Pons (tissue), 1 donor: ENCODE measurements around the gene AIRE.

ENCODE experiments used
- DNase-seq: peaks from one replicate; pipeline ENCODE4 v3.0.0-alpha.2; 2016; ENCODE audit warnings: low spot score

Gene AIRE

DNA sequence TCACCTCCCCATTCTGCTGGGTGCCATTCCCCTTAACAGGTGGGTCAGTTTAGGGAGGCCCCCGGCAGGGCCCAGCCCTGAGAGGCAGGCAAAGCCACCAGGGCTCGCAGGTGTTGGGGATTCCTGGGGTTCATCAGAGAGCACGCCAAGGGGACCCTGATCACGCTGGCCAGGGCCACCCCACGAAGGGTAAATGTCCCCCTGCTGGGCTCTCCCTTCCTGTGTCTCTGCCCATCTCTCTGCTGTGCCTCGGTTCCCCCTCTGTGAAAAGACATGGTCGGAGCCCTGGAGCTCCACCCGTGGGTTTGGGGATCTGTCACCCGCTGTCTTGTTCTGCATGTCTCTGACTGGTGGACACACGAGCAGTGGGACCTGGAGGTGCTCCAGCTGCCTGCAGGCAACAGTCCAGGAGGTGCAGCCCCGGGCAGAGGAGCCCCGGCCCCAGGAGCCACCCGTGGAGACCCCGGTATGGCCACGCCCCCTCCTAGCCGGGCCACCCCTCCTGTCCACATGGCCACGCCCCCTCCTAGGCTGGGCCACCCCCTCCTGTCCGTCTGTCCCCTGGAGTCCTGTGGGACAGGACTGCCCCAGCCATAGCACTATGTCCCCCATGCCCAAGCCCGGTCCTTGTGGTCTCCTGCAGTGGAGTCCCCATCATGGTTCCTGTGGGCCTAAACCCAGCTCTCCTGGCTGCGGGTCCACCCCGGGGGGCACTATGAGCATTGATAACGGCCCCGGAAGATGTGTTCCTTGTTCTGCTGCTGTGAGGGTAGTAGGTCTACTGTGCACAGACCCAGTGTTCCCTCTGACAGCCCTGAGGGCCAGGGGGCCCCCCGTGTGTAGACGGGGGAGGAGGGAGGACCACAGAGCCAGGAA lies 6.5 kb downstream of the AIRE start:
- DNase-seq, result no peak

DNA sequence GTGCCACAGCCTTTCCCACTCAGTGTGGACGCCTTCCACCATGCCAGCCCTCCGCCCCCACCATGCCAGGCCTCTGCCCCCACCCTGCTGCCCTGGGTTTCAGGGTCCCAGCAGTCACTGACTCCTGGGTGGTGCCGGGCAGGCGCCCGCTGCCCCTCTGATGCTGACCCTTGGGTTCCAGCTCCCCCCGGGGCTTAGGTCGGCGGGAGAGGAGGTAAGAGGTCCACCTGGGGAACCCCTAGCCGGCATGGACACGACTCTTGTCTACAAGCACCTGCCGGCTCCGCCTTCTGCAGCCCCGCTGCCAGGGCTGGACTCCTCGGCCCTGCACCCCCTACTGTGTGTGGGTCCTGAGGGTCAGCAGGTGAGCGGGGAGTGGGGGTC lies 7.1 kb downstream of the AIRE start:
- DNase-seq, result no peak

DNA sequence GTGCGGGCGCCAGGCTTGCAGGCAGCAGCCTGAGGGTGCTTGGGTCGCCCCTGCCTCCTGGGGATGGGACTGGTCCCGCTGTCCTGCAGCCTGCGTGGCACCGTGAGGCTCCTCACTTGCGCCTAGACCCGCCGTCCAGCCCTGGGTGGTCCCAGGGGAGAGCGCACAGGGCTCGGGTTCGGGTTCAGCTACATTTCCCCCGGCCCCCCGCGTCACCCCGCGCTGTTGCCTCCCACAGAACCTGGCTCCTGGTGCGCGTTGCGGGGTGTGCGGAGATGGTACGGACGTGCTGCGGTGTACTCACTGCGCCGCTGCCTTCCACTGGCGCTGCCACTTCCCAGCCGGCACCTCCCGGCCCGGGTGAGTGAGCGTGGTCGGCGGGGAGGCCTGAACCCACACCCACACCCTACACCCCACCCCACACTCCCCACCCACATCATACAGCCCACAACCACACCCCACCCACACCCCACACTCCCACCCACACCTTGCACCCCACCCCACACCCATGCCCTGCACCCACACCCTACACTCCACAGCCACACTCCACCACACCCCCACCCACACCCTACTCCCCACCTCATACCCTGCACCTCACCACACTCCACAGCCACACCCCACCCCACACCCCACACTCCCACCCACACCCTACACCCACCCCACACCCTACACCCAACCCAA lies 8.0 kb downstream of the AIRE start:
- DNase-seq, result no peak

DNA sequence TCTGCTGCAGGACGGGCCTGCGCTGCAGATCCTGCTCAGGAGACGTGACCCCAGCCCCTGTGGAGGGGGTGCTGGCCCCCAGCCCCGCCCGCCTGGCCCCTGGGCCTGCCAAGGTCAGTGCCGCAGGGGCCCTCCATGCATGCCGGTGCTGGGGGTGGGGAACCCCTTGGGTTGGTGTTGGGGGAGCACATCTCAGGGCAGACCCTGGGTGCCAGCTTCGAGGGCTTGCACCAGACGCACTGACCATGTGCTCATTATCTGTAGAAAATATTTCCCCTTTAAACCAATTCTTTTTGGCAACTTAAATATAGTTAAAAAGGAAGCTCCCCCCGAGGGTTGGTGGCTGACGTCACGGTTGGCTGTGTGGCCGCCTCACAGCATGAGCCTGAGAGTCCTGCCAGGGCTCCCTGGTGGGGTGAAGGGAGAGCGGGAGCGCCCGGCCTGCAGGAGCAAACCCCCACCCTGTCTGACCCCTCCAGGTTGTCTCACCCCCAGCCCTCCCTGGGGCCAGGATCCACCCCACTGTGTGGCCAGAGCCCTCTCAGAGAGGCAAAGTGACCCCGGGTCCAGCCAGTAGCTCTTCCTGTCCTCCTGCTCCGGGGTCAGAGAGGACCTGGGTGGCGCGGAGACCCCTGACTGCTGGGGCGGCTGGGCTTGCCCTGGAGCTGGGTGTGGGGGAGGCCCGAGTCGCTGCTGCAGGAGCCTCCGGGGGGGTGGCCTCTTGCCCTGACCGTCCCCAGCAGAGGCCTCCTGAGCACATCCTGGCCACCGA lies 8.9 kb downstream of the AIRE start:
- no peak for DNase-seq

DNA sequence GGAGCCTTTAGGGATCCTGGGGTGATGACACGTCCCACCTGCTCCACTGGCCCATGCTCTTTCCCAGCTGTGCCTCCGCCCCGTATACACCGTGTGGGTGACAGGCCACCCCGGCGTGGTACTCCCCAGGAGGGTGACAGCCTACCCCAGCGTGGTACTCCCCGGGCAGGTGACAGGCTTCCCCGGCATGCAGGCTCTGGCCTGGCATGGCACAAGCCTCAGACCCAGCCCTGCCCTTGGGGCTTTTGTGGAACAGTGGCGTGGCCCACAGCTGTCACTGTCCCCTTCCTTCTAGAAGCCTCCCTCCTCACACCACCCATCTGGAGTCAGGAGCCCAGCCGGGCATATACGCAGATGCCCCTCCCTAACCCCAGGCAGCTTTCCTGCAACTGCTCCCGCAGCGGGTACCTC lies 9.5 kb downstream of the AIRE start:
- no peak for DNase-seq

DNA sequence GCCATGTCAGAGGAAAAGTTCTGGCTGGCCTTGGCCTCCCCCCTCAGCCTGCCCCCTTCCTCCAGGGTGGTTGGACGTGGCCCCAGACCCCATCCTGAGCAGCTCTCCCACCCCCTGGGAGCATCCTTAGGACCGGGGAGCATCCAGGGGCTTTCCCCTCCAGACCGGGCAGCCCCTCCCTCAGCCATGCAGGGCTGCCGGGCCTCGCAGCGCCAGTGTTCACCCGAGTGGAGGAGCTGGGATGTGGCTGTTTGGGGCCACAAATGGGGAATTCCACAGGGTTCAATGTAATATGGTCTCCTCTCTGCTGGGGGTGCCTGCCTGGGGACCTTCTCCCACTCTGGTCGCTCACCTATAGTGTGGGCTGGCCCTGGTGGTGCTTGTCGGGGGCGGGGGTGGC lies 10.0 kb downstream of the AIRE start:
- DNase-seq, result no peak

DNA sequence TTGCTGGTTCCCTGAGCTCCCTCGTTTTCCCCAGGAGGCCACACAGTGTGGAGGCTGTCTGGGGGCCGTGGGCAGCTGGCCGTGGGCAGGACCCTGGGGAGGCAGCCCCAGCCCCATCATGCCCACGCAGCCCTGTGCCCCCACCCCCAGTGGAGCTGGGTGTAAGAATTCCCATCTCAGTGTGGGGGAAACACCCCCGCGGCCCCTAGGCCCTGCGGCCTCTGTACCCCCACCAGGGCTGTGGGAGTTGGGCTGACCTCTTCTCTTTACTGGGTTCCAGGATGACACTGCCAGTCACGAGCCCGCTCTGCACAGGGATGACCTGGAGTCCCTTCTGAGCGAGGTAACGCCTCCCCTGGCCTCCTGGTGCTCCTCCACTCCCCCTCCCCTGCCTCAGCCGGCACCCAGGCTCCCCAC lies 10.4 kb downstream of the AIRE start:
- DNase-seq, result no peak

DNA sequence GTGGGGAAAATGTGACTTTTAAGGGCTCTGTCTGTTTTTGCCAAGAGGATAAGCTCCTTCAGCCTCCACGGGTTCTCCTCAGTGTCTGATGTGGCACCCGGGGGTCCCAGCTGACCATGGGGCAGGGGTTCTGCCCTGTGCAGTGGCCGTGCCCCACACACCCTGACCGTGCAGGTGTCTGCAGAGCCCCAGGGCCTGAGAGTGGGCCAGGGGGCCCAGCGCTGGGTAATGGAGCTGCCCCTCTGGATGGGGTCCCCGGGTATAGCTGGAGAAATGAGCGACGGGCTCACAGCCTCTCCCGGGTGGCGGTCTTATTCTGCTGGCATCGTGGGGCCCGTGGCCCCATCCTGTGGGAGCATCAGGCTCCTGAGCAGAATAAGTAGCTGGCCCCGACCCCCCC lies 11.2 kb downstream of the AIRE start:
- no peak for DNase-seq

DNA sequence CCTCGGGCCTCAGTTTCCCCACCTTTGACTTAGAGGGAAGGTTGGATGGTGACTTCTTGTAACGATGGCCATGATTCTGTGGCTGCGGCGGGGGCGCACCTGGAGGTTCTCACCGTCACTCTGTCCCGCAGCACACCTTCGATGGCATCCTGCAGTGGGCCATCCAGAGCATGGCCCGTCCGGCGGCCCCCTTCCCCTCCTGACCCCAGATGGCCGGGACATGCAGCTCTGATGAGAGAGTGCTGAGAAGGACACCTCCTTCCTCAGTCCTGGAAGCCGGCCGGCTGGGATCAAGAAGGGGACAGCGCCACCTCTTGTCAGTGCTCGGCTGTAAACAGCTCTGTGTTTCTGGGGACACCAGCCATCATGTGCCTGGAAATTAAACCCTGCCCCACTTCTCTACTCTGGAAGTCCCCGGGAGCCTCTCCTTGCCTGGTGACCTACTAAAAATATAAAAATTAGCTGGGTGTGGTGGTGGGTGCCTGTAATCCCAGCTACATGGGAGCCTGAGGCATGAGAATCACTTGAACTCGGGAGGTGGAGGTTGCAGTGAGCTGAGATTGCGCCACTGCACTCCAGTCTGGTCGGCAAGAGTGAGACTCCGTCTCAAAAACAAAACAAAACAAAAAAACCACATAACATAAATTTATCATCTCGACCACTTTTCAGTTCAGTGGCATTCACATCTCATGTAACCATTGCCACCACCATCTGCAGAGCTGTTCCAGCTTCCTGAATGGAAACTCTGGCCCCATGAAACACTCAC lies 12.0 kb downstream of the AIRE start:
- DNase-seq, result peak; percentile 91

DNA sequence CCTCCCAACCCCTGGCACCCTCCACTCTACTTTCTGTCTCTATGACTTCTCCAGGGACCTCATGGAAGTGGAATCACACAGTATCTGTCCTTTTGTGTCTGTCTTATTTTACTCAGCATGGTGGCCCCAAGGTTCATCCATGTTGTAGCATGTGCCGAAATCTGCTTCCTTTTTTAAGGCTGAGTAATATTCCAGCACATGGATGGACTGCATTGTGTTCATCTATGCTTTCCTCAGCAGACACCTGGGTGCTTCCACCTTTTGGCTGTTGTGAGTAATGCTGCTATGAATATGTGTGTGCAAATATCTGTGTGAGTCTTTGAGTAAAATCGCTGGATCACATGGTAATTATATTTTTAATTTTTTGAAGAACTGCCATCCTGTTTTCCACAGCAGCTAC lies 12.6 kb downstream of the AIRE start:
- no peak for DNase-seq

DNA sequence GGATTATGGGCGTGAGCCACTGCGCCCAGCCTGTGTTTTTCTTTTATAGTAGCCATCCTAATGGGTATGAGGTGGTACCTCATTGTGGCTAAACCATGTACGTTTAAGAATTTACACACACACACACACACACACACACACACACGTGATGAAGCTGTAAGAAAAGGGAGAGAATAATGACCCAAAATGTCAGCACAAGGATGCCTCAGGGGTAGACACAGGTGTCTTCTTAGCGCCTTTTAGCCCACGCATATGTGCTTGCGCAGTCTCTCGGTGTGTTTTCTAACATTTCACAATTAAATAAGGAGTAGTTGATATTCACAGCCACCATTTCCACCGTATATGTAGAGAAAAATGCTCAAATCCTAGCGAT lies 13.4 kb downstream of the AIRE start:
- no peak for DNase-seq

DNA sequence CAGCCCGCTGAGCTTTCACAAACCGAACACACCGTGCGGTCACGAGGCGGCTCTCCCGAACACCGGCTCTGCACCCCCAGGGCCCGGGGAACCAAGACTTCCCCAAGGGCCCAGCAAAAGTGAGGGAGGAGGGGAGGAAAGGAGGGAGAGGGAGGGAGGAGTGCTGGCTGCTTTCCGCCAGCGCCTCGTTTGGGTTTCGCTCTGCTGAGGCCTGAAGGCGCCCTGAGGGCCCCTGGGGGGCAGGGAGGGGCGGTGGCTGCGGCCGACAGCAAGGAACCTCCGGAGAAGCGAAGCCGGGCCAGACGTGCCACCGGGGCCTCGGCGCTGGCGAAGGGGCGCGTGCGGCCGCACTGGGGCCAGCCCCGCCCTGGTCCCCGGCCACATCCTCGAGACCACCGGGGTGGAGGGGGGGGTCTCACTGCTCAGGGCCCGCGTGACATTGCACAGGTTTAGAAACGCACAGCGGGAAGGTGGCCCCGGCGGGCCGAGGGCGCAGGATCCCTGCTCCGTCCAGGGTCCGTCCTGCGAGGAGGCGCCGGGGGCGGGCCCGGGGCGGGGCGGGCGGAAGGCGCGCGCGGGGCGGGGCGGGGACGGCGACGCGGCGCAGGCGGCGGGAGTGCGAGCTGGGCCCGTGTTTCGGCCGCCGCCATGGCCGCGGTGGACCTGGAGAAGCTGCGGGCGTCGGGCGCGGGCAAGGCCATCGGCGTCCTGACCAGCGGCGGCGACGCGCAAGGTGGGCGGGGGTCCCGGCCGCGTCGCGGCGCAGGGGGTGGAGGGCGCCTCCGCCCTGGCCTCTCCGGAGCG lies 14.0 kb downstream of the AIRE start, which contains the start of gene PFKL:
TSS of gene PFKL (plus strand) at position 596 of the 804 bp plus-strand sequence. CDS start at position 649, 53 bp downstream.
- DNase-seq, result peak; percentile 48

DNA sequence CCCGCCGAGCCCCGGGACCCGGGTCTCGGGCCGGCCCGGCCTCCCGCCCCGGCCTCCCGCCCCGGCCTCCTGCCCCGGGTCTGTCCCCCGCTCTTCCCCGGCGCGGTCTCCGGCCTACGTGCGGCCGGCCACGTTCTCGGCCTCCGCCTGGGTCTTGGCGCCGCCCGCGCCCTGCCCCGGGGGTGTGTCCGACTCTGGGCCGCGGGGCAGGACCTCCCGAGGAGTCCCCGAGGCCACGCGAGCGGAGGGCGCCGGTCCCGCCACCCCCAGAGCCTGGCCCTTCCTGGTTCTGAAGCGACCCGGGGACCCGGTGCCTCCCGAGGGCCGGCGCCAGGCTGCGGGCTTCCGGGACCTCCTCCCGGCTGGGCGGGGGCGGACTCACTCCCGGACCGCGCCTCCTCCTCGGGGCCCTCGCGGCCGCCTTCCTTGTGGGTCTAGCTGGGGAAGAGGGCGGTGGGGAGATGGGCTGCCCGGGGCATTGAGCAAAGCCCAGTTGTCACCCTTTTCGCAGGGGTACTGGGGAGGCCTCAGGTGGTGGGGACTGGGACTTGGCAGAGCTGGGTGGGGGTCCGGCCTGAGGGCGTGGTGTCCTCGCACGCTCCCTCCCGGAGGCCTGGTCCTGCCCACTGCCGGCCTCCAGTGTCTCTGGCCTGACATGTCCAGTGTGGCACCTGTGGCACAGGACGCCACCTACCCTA lies 14.7 kb downstream of the AIRE start:
- peak; percentile 42 for DNase-seq

DNA sequence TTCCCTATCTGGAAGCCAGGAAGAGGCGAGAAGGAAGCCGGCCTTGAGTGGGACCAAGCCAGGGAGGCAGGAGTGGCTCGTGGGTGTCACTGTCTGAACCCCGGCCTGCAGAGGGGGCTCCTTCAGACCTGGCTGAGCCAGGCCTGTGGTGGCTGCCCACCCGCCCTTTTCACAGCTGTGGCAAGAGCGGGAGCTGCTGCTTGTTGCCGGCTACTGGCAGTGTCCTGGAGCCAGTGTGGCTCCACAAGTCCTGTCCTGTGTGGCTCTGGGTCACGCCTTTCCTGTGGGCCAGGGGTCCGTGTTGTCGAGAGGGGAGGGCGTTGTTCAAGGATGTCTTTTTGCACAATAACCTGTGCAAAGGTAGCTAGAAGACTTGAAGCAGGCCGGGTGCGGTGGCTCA lies 15.5 kb downstream of the AIRE start:
- no peak for DNase-seq

DNA sequence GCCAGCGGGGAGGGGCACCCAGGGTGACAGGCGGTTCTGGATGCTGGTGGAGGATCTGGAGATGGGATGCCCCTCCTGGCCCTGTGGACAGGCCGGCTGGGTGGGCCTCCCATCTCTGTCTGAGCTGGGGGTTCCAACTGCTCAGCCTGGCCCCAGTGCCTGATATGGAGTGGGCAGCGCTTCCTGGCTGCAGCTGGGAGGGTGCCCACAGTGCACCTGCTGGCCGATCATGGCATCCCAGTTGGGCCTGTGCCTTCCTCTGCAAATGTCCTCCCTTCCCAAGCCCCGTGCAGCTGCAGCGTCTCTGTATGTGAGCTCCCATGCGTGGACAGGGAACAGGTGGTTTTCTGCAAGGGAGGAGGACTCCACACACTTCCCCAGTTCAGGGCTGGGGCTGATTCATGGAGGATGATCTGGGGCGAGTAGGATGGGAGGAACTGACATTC lies 16.3 kb downstream of the AIRE start:
- peak; percentile 11 for DNase-seq

DNA sequence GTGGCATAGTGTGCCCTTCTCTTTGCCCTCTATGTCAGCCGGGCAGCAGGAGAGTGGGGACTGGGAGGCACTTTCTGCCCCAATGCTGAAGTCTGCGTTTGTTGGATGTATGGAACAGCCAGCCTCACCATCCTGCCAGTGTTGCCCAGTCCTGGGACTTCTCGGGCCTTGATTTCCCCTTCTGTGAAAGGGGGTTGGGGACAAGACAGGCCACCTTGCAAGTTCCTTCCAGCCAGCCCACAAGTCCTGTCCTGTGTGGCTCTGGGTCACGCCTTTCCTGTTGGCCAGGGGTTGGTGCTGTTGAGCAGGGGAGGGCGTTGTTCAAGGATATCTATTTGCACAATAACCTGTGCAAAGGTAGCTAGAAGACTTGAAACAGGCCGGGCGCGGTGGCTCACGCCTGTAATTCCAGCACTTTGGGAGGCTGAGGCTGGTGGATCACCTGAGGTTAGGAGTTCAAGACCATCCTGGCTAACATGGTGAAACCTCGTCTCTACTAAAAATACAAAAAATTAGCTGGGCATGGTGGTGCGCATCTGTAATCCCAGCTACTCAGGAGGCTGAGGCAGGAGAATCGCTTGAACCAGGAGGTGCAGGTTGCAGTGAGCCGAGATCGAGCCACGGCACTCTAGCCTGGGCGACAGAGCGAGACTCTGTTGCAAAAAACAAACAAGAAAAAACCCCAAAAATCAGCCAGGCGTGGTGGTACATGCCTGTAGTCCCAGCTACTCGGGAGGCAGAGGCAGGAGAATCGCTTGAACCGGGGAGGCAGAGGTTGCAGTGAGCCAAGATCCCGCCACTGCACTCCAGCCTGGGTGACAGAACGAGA lies 17.1 kb downstream of the AIRE start:
- DNase-seq, result peak; percentile 35

DNA sequence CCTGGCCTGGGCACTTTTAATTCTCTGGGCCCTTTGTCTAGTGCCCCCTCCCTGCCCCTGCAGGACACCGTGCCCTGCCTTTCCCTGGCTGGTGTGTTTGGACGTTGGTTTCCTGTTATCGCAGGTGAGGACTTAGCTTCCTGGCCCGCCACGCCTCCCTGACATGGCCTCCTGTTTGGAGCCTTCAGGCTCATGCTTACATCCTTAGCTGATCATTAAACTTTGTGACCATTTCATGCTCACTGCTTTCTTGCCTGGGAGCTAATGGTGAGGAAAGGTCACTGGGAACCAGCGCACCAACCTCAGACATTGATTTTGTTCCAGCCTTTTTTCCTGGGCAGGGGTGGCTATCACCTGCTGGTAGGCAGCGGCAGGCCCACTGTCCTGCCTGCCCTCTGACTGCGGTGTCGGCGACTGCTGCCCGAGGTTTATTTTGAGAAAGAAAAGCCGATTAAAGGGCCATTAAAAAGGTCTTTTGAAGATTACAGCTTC lies 17.9 kb downstream of the AIRE start:
- no peak for DNase-seq

DNA sequence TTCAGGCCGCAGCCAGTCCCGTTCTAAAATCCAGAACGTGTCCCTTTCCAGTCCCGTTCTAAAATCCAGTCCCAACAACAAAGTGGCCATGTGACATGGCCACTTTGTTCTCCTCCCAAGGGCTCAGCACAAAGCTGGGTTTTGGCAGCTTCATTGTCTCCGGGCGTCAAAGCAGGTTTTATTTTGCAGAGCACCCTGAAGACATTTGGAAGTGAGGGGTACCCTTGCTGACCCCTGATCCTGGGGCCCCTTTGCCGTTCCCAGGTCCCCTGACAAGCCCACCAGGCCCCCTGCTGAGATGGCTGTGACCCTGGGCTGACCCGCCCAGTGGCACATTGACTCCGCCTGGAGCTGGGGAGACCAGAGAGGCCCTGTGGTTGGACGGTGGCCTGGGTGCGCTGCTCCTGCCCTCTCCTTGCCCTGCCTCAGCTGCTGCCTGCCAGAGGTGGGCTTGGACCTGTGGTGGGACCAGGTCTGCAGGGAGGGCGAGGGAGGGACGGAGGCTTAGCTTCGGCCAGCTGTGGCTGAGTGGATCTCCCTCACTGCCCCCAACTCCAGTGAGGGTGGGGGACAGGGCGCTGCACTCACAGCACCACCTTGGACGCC lies 18.4 kb downstream of the AIRE start:
- DNase-seq, result peak; percentile 75

DNA sequence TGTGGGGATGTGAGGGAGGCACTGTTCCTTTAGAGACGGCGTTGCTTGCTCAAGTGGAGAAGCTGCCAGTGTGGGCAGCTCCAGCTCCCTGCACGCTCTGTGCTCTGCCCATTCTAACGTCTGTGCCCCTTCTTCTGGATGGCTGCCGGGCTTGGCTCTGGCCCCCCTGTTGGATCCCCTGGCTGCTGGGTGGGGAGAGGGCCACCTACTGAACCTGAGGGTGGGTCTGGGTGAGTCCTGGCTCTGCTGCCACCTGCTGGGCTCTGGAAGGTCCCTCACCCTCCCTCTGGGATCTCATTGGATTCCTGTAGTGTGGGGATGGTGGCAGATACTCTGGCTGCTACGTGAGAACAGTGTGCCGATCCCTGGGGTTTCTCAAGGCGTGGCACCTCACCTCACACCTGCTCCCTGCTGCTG lies 19.2 kb downstream of the AIRE start:
- DNase-seq, result peak; percentile 79
